A549 (cell line): ENCODE measurements around the gene LRFN2. TPM values are rescaled to one million over a fixed set of nuclear protein-coding genes. Genes with fewer than 3 reads are reported as not detected.

Experiments
- ATAC-seq, 2 experiments: fragments of 200-7000 bp in 1 of 2; fragments of >200 bp in 1 of 2; cut with Nextera tagmentation in 1 of 2; cut with Tn5 transposase in 1 of 2; 3 replicates each; pipeline versions ENCODE4 v1.8.0 to v1.9.1; 2018 to 2020; ENCODE audit warnings: mild to moderate bottlenecking in 1 of 2, moderate library complexity in 1 of 2
- CTCF ChIA-PET: fragments of 300-600 bp; sonication (Branson Sonifier 250); formaldehyde crosslinking; extraction: SDS; loops from one replicate; lab custom pipeline; 2021; ENCODE audit warnings: antibody characterized with exemption, inconsistent platforms; lab: Yijun Ruan, JAX
- POLR2A ChIA-PET: fragments of 350-600 bp; formaldehyde crosslinking; extraction: SDS; loops from one replicate; lab custom pipeline; 2021; ENCODE audit warnings: antibody characterized with exemption, inconsistent platforms; lab: Yijun Ruan, JAX
- DNase-seq, 2 experiments: peaks; one replicate each; pipeline versions ENCODE4 v3.0.0 to v3.0.0-alpha.2; 2011 to 2016; ENCODE audit warnings: low read depth in 1 of 2, low spot score in 1 of 2
- FAIRE-seq: peaks from 2 replicates; lab custom pipeline; 2011; peaks lifted over from hg19 to GRCh38; lab: Jason Lieb, UNC
- H3K27ac ChIP-seq, 2 experiments: fragments of >200 bp; sonication (Bioruptor Twin); formaldehyde crosslinking; 3 replicates each; pipeline ENCODE4 v1.5.1; 2016 to 2017
- H3K4me1 ChIP-seq: fragments of >200 bp; sonication (Bioruptor Twin); formaldehyde crosslinking; 3 replicates; pipeline ENCODE4 v1.6.1; 2016
- H3K4me2 ChIP-seq: fragments of >200 bp; sonication (Bioruptor Twin); formaldehyde crosslinking; 3 replicates; pipeline ENCODE4 v1.6.1; 2016
- H3K4me3 ChIP-seq: fragments of >200 bp; sonication (Bioruptor Twin); formaldehyde crosslinking; 3 replicates; pipeline ENCODE4 v1.5.1; 2016
- H3K9me3 ChIP-seq: fragments of >200 bp; sonication (Bioruptor Twin); formaldehyde crosslinking; 3 replicates; pipeline ENCODE4 v1.6.1; 2016
- BHLHE40 ChIP-seq: IDR thresholded peaks from 2 replicates; pipeline ENCODE4 v1.6.1; 2012; ENCODE audit warnings: low read depth, low read length, inconsistent platforms
- CBX2 ChIP-seq: fragments of 200-600 bp; sonication (generic); IDR thresholded peaks from 2 replicates; pipeline ENCODE4 v1.6.1; 2016; ENCODE audit warnings: low read depth, mild to moderate bottlenecking, borderline replicate concordance
- CBX8 ChIP-seq: fragments of 200-600 bp; sonication (generic); IDR thresholded peaks from 2 replicates; pipeline ENCODE4 v1.6.1; 2016
- CEBPB ChIP-seq, 2 experiments: fragments of >200 bp in 1 of 2; sonication (Bioruptor Twin) in 1 of 2; formaldehyde crosslinking in 1 of 2; IDR thresholded peaks; 2 replicates each; pipeline ENCODE4 v1.6.1; 2012 to 2016
- CHD2 ChIP-seq: fragments of 150-350 bp; IDR thresholded peaks from 2 replicates; pipeline ENCODE4 v1.6.1; 2014; ENCODE audit warnings: low read length; ENCODE audit not compliant: partially characterized antibody
- CHD4 ChIP-seq: fragments of 200-600 bp; sonication (generic); IDR thresholded peaks from 2 replicates; pipeline ENCODE4 v1.6.1; 2016; ENCODE audit warnings: antibody characterized with exemption, mild to moderate bottlenecking, borderline replicate concordance
- EHF ChIP-seq: fragments of 250-450 bp; sonication (Bioruptor Pico); IDR thresholded peaks from 2 replicates; pipeline ENCODE4 v1.5.0; 2020; ENCODE audit warnings: mild to moderate bottlenecking
- FOSL2 ChIP-seq, 2 experiments: fragments of 450-650 bp in 1 of 2; fragments of >200 bp in 1 of 2; sonication (Bioruptor Twin) in 1 of 2; formaldehyde crosslinking; IDR thresholded peaks; 2 replicates each; pipeline versions ENCODE4 v1.5.0 to v1.6.1; 2016 to 2020; ENCODE audit warnings: mild to moderate bottlenecking in 1 of 2, moderate library complexity in 1 of 2
- FOXS1 ChIP-seq: fragments of 250-450 bp; sonication (Bioruptor Pico); IDR thresholded peaks from 2 replicates; pipeline ENCODE4 v1.5.0; 2020; ENCODE audit warnings: mild to moderate bottlenecking, moderate library complexity
- GATA3 ChIP-seq: IDR thresholded peaks from 2 replicates; pipeline ENCODE4 v1.6.1; 2012; ENCODE audit warnings: borderline replicate concordance
- HDAC2 ChIP-seq: fragments of 200-600 bp; sonication (generic); IDR thresholded peaks from 2 replicates; pipeline ENCODE4 v1.6.1; 2016
- HEYL ChIP-seq: fragments of 250-450 bp; sonication (Bioruptor Pico); IDR thresholded peaks from 2 replicates; pipeline ENCODE4 v1.8.0; 2021; ENCODE audit warnings: mild to moderate bottlenecking, moderate library complexity
- HOXB5 ChIP-seq: fragments of 250-450 bp; sonication (Bioruptor Pico); IDR thresholded peaks from 2 replicates; pipeline ENCODE4 v1.5.0; 2020; ENCODE audit warnings: mild to moderate bottlenecking, moderate library complexity
- JUNB ChIP-seq: fragments of >200 bp; sonication (Bioruptor Twin); formaldehyde crosslinking; IDR thresholded peaks from 2 replicates; pipeline ENCODE4 v1.6.1; 2016
- MAFK ChIP-seq: fragments of 450-650 bp; IDR thresholded peaks from 2 replicates; pipeline ENCODE4 v1.6.1; 2014; ENCODE audit not compliant: partially characterized antibody
- MAZ ChIP-seq: fragments of 150-350 bp; IDR thresholded peaks from 2 replicates; pipeline ENCODE4 v1.6.1; 2014; ENCODE audit warnings: antibody characterized with exemption, low read depth, low read length, borderline replicate concordance
- MYC ChIP-seq: IDR thresholded peaks from 2 replicates; pipeline ENCODE4 v1.6.1; 2012; ENCODE audit warnings: mild to moderate bottlenecking, inconsistent platforms, low read length, improper control_type of control experiment, borderline replicate concordance
- PHF8 ChIP-seq: fragments of 200-600 bp; sonication (generic); IDR thresholded peaks from 2 replicates; pipeline ENCODE4 v1.6.1; 2016; ENCODE audit warnings: low read depth, mild to moderate bottlenecking, antibody characterized with exemption, moderate library complexity, borderline replicate concordance
- POLR2A ChIP-seq: IDR thresholded peaks from 2 replicates; pipeline ENCODE4 v1.6.1; 2012; ENCODE audit warnings: mild to moderate bottlenecking, low read length
- RAD21 ChIP-seq, 2 experiments: fragments of >200 bp in 1 of 2; sonication (Bioruptor Twin) in 1 of 2; formaldehyde crosslinking in 1 of 2; IDR thresholded peaks in 1 of 2; conservative IDR thresholded peaks in 1 of 2; 2 replicates in 1 of 2; 3 replicates in 1 of 2; pipeline ENCODE4 v1.6.1; 2012 to 2018; ENCODE audit warnings: inconsistent platforms in 1 of 2
- RCOR1 ChIP-seq: fragments of 150-350 bp; IDR thresholded peaks from 2 replicates; pipeline ENCODE4 v1.6.1; 2014; ENCODE audit warnings: antibody characterized with exemption, low read length, low read depth
- RFX5 ChIP-seq: fragments of 450-650 bp; IDR thresholded peaks from 2 replicates; pipeline ENCODE4 v1.7.1; 2014; ENCODE audit warnings: antibody characterized with exemption, mild to moderate bottlenecking, moderate library complexity
- RNF2 ChIP-seq: fragments of 200-600 bp; sonication (generic); IDR thresholded peaks from 2 replicates; pipeline ENCODE4 v1.6.1; 2016; ENCODE audit warnings: low read depth, mild to moderate bottlenecking, antibody characterized with exemption, moderate library complexity, borderline replicate concordance
- SMC3 ChIP-seq: fragments of >200 bp; sonication (Bioruptor Twin); formaldehyde crosslinking; IDR thresholded peaks from 3 replicates; pipeline ENCODE4 v1.6.1; 2018; ENCODE audit warnings: inconsistent platforms
- SREBF2 ChIP-seq: fragments of 450-650 bp; IDR thresholded peaks from 2 replicates; pipeline ENCODE4 v1.6.1; 2014; ENCODE audit warnings: mild to moderate bottlenecking, moderate library complexity
- ZFP36 ChIP-seq: fragments of 450-650 bp; IDR thresholded peaks from 2 replicates; pipeline ENCODE4 v1.6.1; 2014; ENCODE audit warnings: borderline replicate concordance; ENCODE audit not compliant: partially characterized antibody
- ZNF302 ChIP-seq: fragments of 250-450 bp; sonication (Bioruptor Pico); IDR thresholded peaks from 2 replicates; pipeline ENCODE4 v1.9.0; 2021; ENCODE audit warnings: inconsistent platforms, mild to moderate bottlenecking, moderate library complexity
- ZSCAN20 ChIP-seq: fragments of 250-450 bp; sonication (Bioruptor Pico); IDR thresholded peaks from 2 replicates; pipeline ENCODE4 v1.8.0; 2022; ENCODE audit warnings: mild to moderate bottlenecking, moderate library complexity
- WGBS: methylation state at CpG from one replicate; pipeline ENCODE4 v1.1.6; 2017; ENCODE audit errors: missing lambda C conversion rate; 5-methylcytosine and 5-hydroxymethylcytosine counted together
- polyA plus RNA-seq, 4 experiments: library from polyadenylated mRNA; depleted of rRNA in 3 of 4; stranded (reverse); fragments of >200 nt; fragmentation: RNase III in 1 of 4; extraction: RNeasy Plus Mini Kit Qiagen cat#74134 plus additional on column Dnase treatment in 1 of 4; gene quantifications; 2 replicates in 3 of 4; 3 replicates in 1 of 4; pipeline ENCODE4 v1.2.3, GENCODE V29; 2011 to 2017
- TF ChIP-seq, protein P1 (sequence below): fragments of >200 bp; sonication (Bioruptor Twin); formaldehyde crosslinking; IDR thresholded peaks from 3 replicates; pipeline ENCODE4 v1.6.1; 2016
- TF ChIP-seq, protein P2 (sequence below): fragments of 250-450 bp; sonication (Bioruptor Pico); IDR thresholded peaks from 2 replicates; pipeline ENCODE4 v1.5.0; 2020; ENCODE audit warnings: low read depth, mild to moderate bottlenecking, moderate library complexity

LRFN2 gene
- polyA plus RNA-seq, 2 of the 4 experiments (the other 2 are of a cell fraction) = not detected

DNA sequence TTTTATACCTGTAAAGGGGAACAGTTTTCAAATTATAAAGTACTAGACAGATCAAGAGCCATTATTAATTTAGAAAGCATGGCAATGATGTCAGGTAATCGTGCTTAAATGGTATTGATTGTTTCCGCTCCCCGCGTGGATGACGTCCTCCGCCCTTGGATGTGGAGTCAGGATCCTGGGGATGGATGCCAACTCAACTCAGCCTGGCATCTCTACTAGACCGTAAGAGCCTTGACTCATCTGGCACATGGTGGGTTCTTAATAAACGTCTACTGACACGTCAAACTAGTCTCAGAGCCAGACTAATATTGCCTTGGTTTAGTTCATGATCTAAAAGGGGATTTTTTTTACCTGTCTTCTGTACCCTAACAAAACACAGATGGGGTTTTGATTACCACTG, 80.2 kb downstream of the LRFN2 start:
- no peak overlapping the region for H3K27ac ChIP-seq
- ChIA-PET CTCF (no interaction called here), POLR2A (no interaction called here)
- H3K4me3 ChIP-seq = no peak overlapping the region
- ATAC-seq (no peak), FAIRE-seq (no peak), DNase-seq (no peak)
- H3K4me1 ChIP-seq = no peaks in the 10 kb centered on the region
- no peak overlapping the region for H3K4me2 ChIP-seq
- no peak for TF ChIP-seq RAD21 (conservative IDR thresholded peaks at IDR 0.05 in 1 of 2, IDR thresholded peaks at IDR 0.05 in 1 of 2)
- TF ChIP-seq EHF = no peak
- TF ChIP-seq, protein P1, sequence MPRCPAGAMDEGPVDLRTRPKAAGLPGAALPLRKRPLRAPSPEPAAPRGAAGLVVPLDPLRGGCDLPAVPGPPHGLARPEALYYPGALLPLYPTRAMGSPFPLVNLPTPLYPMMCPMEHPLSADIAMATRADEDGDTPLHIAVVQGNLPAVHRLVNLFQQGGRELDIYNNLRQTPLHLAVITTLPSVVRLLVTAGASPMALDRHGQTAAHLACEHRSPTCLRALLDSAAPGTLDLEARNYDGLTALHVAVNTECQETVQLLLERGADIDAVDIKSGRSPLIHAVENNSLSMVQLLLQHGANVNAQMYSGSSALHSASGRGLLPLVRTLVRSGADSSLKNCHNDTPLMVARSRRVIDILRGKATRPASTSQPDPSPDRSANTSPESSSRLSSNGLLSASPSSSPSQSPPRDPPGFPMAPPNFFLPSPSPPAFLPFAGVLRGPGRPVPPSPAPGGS = no peak
- TF ChIP-seq SREBF2 = no peak
- no peak for TF ChIP-seq HDAC2
- no peak for TF ChIP-seq HEYL (CRISPR knock-in tag)
- no peak for TF ChIP-seq CHD2
- no peak for TF ChIP-seq POLR2A
- no peak for TF ChIP-seq RNF2
- TF ChIP-seq ZNF302 (CRISPR knock-in tag) = no peak
- TF ChIP-seq PHF8 = no peak
- TF ChIP-seq MYC = no peak
- no peak for TF ChIP-seq CHD4
- TF ChIP-seq RFX5 = no peak
- H3K9me3 ChIP-seq = no peaks in the 10 kb centered on the region
- WGBS = 61% methylated on average over 9 of the region's 9 CpGs

DNA sequence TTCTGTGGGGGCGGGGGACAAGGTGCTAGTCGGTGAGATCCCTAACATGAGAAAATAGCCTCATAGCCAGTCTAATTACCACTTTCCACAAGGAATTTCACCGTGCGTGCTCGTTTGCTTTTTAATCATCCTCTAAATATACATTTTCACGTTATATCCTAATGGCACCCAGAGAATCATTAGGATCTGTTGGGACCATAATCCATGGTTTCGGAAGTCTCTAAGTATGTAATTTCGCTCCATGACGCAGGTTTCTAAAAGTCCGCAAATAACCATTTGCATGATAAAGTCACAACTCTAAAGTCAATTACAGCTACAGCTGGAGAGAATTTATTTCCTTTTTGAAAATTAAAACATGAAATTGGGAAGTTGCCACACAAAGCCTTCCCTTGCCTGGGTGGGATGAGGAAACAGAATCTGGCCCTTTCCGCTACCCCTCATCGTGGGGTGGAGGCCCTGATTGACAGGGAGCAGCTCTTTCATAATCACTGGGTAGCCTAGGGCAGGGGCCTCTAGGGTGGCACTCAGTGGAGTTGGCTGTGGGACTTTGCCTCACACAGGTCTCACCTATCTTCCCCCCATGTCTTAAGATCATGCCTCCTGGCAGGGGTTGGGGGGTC, 81.9 kb downstream of the LRFN2 start:
- no peak overlapping the region for H3K4me2 ChIP-seq
- no peak overlapping the region for H3K4me3 ChIP-seq
- ATAC-seq (no peak), DNase-seq (no peak), FAIRE-seq (no peak)
- ChIA-PET POLR2A (no interaction called here), CTCF (no interaction called here)
- H3K27ac ChIP-seq = no peak overlapping the region
- H3K9me3 ChIP-seq = no peaks in the 10 kb centered on the region
- no peaks in the 10 kb centered on the region for H3K4me1 ChIP-seq
- TF ChIP-seq EHF (no peak), CBX2 (no peak), CEBPB (IDR thresholded peaks at IDR 0.05) (no peak), CBX8 (no peak)
- TF ChIP-seq, all 56 proteins: peak for 0
- 69% methylated on average over 12 of the region's 12 CpGs for WGBS

DNA sequence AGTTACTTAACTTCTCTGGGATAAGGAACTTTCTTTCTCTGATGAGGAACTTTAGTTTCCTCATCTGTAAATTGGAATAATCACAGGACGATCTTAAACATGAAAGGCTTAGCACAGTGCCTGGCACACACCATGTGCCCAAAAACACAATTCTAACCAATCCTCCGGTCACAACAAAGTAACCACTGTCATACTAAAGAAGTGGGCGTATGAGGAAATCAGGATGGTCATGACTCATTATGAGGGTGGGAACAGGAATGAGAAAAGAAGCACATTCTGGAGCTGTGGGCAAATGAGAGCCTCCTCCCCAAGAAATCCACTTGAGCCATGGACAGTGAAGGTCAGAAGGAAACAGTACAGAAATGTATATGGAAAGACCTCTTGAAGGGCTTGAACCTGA, 82.9 kb downstream of the LRFN2 start:
- WGBS = 66% methylated on average over 3 of the region's 3 CpGs
- CTCF ChIA-PET = no interaction called here
- DNase-seq (no peak), FAIRE-seq (no peak), ATAC-seq (no peak)
- Histone ChIP-seq H3K4me3 (no peak overlapping the region), H3K9me3 (no peaks in the 10 kb centered on the region), H3K4me2 (no peak overlapping the region), H3K4me1 (no peaks in the 10 kb centered on the region), H3K27ac (no peak overlapping the region)
- POLR2A ChIA-PET = no interaction called here
- TF ChIP-seq HEYL (CRISPR knock-in tag) = no peak
- TF ChIP-seq SMC3 = no peak
- TF ChIP-seq FOSL2 (IDR thresholded peaks at IDR 0.05) = no peak
- no peak for TF ChIP-seq FOSL2 (CRISPR knock-in tag; IDR thresholded peaks at IDR 0.05)
- no peak for TF ChIP-seq SREBF2
- no peak for TF ChIP-seq GATA3
- no peak for TF ChIP-seq HOXB5 (CRISPR knock-in tag)
- TF ChIP-seq FOXS1 (CRISPR knock-in tag) = no peak
- no peak for TF ChIP-seq CHD2
- TF ChIP-seq, protein P2, sequence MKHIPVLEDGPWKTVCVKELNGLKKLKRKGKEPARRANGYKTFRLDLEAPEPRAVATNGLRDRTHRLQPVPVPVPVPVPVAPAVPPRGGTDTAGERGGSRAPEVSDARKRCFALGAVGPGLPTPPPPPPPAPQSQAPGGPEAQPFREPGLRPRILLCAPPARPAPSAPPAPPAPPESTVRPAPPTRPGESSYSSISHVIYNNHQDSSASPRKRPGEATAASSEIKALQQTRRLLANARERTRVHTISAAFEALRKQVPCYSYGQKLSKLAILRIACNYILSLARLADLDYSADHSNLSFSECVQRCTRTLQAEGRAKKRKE (CRISPR knock-in tag) = no peak
- TF ChIP-seq MAFK = no peak
- no peak for TF ChIP-seq RCOR1
- no peak for TF ChIP-seq JUNB
- no peak for TF ChIP-seq BHLHE40
- no peak for TF ChIP-seq ZFP36
- no peak for TF ChIP-seq MAZ
- TF ChIP-seq ZSCAN20 (CRISPR knock-in tag) = no peak
